ENCODE data around the gene NCKAP5.

- TF ChIP-seq IRF2 (CRISPR knock-in tag; IDR thresholded peaks at IDR 0.05) (no peak), XRCC4 (IDR thresholded peaks at IDR 0.05; ENCODE audit: extremely low read depth, insufficient read depth, insufficient read length) (no peak), CTCF (IDR thresholded peaks at IDR 0.05 in 2 of 3, conservative IDR thresholded peaks at IDR 0.05 in 1 of 3; ENCODE audit: insufficient read depth in 2 of 3, low read depth in 1 of 3, low read length in 3 of 3) (no peak), ELF1 (tag; IDR thresholded peaks at IDR 0.05) (no peak), KDM5B (IDR thresholded peaks at IDR 0.05; ENCODE audit: insufficient replicate concordance, low read depth, low read length) (no peak)
- TF ChIP-seq, protein P1, sequence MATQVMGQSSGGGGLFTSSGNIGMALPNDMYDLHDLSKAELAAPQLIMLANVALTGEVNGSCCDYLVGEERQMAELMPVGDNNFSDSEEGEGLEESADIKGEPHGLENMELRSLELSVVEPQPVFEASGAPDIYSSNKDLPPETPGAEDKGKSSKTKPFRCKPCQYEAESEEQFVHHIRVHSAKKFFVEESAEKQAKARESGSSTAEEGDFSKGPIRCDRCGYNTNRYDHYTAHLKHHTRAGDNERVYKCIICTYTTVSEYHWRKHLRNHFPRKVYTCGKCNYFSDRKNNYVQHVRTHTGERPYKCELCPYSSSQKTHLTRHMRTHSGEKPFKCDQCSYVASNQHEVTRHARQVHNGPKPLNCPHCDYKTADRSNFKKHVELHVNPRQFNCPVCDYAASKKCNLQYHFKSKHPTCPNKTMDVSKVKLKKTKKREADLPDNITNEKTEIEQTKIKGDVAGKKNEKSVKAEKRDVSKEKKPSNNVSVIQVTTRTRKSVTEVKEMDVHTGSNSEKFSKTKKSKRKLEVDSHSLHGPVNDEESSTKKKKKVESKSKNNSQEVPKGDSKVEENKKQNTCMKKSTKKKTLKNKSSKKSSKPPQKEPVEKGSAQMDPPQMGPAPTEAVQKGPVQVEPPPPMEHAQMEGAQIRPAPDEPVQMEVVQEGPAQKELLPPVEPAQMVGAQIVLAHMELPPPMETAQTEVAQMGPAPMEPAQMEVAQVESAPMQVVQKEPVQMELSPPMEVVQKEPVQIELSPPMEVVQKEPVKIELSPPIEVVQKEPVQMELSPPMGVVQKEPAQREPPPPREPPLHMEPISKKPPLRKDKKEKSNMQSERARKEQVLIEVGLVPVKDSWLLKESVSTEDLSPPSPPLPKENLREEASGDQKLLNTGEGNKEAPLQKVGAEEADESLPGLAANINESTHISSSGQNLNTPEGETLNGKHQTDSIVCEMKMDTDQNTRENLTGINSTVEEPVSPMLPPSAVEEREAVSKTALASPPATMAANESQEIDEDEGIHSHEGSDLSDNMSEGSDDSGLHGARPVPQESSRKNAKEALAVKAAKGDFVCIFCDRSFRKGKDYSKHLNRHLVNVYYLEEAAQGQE (IDR thresholded peaks at IDR 0.05; ENCODE audit: borderline replicate concordance): no peak
- TF ChIP-seq, protein P1 (CRISPR knock-in tag; IDR thresholded peaks at IDR 0.05; ENCODE audit: low read depth): no peak
These were observed 813.3 kb downstream of the NCKAP5 start for GRCh38 chr2:132754867-132755472.

Data from K562 (cell line).